Eye (tissue), 1 donor: ENCODE results near the gene ADSS1.
A peak's percentile ranks its signal among the peaks of the same experiment; 100 is the strongest.
"Not testable (repeated sequence)": the region's sequence is repeated elsewhere in the genome, so short reads cannot be mapped to it uniquely, and the experiment has no call there.

Source experiments
- DNase-seq: peaks from one replicate; pipeline ENCODE4 v3.0.0-alpha.2; 2015

The ADSS1 gene

GRCh38 chr14:104734991-104735779 is 11.2 kb downstream of the ADSS1 start:
- DNase-seq: peak; percentile 32

GRCh38 chr14:104735830-104736642 is 12.0 kb downstream of the ADSS1 start:
- no peak for DNase-seq

GRCh38 chr14:104738375-104739019 is 14.5 kb downstream of the ADSS1 start:
- no peak for DNase-seq

- DNase-seq: no peak
Observed at GRCh38 chr14:104739026-104739425, 15.0 kb downstream of the ADSS1 start.

GRCh38 chr14:104739546-104740516 is 15.8 kb downstream of the ADSS1 start:
- DNase-seq: no peak

- no peak for DNase-seq
Observed at GRCh38 chr14:104741108-104741802, 17.2 kb downstream of the ADSS1 start.

- DNase-seq: no peak
Observed at GRCh38 chr14:104741803-104742251, 17.8 kb downstream of the ADSS1 start.

GRCh38 chr14:104742586-104743455 is 18.8 kb downstream of the ADSS1 start:
- DNase-seq: no peak

- DNase-seq: no peak
Observed at GRCh38 chr14:104743461-104744380, 19.7 kb downstream of the ADSS1 start.

- DNase-seq: no peak
Observed at GRCh38 chr14:104744484-104744883, 20.5 kb downstream of the ADSS1 start.

- DNase-seq: no peak
Observed at GRCh38 chr14:104745431-104745830, 21.4 kb downstream of the ADSS1 start.

- DNase-seq: no peak
Observed at GRCh38 chr14:104746071-104746545, 22.1 kb downstream of the ADSS1 start.

GRCh38 chr14:104746934-104747481 is 23.0 kb downstream of the ADSS1 start:
- DNase-seq: no peak

GRCh38 chr14:104747876-104748275 is 23.8 kb downstream of the ADSS1 start:
- DNase-seq: no peak

GRCh38 chr14:104749111-104749649 is 25.2 kb downstream of the ADSS1 start:
- DNase-seq: peak; percentile 27

- DNase-seq: no peak
Observed at GRCh38 chr14:104750056-104750752, 26.2 kb downstream of the ADSS1 start.

GRCh38 chr14:104750753-104751057 is 26.7 kb downstream of the ADSS1 start:
- not testable (repeated sequence) for DNase-seq
